ENCODE results near the gene MRPL23.

MRPL23 gene

GRCh38 chr11:1998290-1998689 lies 51.2 kb downstream of the MRPL23 start:
- no peak for DNase-seq

DNA sequence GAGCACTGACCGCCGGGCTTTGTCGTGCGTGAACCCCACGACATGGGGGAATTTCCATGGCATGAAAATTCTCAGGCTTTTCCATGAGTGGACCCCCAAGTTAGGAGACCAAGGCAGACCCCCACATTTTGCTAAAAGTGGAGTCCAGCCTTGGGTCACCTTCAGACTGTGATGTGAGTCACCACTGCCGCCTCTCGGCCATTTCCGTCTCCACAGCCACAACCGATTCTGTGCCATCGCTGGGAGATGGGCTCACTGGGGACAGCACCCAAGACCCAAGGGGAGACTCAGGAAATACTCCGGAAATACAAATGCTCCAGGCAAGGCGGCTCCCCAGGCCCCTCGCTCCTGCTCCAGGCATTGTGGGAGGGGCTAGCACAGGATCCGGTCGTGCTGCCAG lies 51.7 kb downstream of the MRPL23 start:
- no peak for DNase-seq

DNA sequence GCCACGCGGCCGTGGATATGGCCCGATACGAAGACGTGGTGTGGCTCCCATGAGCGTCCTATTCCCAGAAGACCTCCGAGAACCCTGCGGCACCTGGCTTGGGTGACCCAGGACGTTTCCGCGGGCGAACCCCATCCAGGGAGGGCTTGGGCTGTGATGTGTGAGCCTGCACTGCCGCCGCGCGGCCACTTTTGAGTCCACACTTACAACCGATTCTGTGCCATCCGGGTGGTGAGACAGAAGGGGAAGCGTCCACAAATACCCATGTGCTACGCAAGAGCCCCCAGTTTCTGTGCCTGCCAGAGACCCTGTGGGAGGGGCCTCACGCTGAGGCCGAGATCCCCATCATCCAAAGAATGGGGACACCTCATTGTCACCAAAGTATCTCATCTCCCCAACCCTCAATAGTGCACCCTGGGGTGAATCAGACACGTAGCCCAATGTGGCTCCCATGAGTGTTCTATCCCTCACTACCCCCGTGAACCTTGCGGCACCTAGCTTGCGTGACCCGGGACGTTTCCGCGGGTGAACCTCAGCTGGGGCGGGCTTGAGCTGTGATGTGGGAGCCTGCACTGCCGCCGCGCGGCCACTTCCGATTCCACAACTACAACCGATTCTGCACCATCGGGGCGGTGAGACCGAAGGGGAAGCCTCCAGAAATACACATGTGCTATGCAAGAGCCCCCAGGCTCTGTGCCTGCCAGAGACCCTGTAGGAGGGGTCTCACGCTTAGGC lies 55.1 kb downstream of the MRPL23 start:
- no peak for DNase-seq

GRCh38 chr11:2002807-2003206 lies 55.7 kb downstream of the MRPL23 start:
- DNase-seq = no peak

DNA sequence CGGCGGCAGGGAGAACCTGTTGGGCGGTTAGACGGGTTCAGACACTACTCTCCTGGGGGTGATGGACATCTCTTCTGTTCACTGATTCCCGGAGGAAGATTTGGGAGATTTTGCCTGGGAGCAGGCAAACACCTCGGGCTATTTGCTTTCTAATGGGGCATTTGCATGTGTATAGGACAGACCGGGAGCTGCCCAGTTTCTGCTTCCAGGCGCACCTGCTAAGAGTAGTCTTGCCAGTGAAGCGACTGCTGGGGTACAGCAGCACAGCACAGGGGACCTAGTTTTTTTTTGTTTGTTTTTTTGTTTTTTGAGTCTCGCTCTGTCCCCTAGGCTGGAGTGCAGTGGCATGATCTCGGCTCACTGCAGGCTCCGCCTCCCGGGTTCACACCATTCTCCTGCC lies 57.3 kb downstream of the MRPL23 start:
- no peak for DNase-seq

Measured in DMS53 (cell line).